HG02571 (cell line): ENCODE results near the gene CREBBP.
"Not testable (repeated sequence)": the region's sequence is repeated elsewhere in the genome, so short reads cannot be mapped to it uniquely, and the experiment has no call there.

Experiments used
- ATAC-seq: cut with Tn5 transposase; IDR thresholded peaks from one replicate; pipeline ENCODE4 v1.9.1; 2021; ENCODE audit warnings: mild to moderate bottlenecking, moderate library complexity; ENCODE audit not compliant: unreplicated experiment

CREBBP gene

GRCh38 chr16:3880623-3881498, at the start of gene CREBBP:
Gene CREBBP, minus strand, starts transcription at chr16:3880713. Its CDS starts 797 bp downstream, at chr16:3879916.
- peak; percentile 80 for ATAC-seq

GRCh38 chr16:3927147-3927546, 46.6 kb upstream of the CREBBP start:
- not testable (repeated sequence) for ATAC-seq

GRCh38 chr16:3924763-3925162, 44.2 kb upstream of the CREBBP start:
- no peak for ATAC-seq

- no peak for ATAC-seq
These were observed 41.7 kb upstream of the CREBBP start for GRCh38 chr16:3922241-3922640.

GRCh38 chr16:3920206-3920605, 39.7 kb upstream of the CREBBP start:
- ATAC-seq, result no peak

GRCh38 chr16:3919413-3919812, 38.9 kb upstream of the CREBBP start:
- ATAC-seq, result no peak

GRCh38 chr16:3915426-3916260, 35.1 kb upstream of the CREBBP start:
- ATAC-seq, result no peak

GRCh38 chr16:3912897-3913296, 32.4 kb upstream of the CREBBP start:
- ATAC-seq, result no peak

GRCh38 chr16:3912373-3912772, 31.9 kb upstream of the CREBBP start:
- no peak for ATAC-seq

GRCh38 chr16:3911741-3912140, 31.2 kb upstream of the CREBBP start:
- ATAC-seq, result not testable (repeated sequence)

GRCh38 chr16:3909791-3910583, 29.5 kb upstream of the CREBBP start:
- no peak for ATAC-seq

GRCh38 chr16:3908951-3909437, 28.5 kb upstream of the CREBBP start:
- no peak for ATAC-seq

- no peak for ATAC-seq
These were observed 27.1 kb upstream of the CREBBP start for GRCh38 chr16:3907586-3907985.

GRCh38 chr16:3906363-3906762, 25.9 kb upstream of the CREBBP start:
- ATAC-seq, result no peak

- no peak for ATAC-seq
These were observed 24.4 kb upstream of the CREBBP start for GRCh38 chr16:3904875-3905274.

GRCh38 chr16:3890091-3890490, 9.6 kb upstream of the CREBBP start:
- no peak for ATAC-seq

- no peak for ATAC-seq
These were observed 8.5 kb upstream of the CREBBP start for GRCh38 chr16:3889059-3889458.

GRCh38 chr16:3885999-3886398, 5.5 kb upstream of the CREBBP start:
- ATAC-seq, result not testable (repeated sequence)

GRCh38 chr16:3884398-3884797, 3.9 kb upstream of the CREBBP start:
- no peak for ATAC-seq

- no peak for ATAC-seq
These were observed 2.0 kb upstream of the CREBBP start for GRCh38 chr16:3882531-3882930.

- ATAC-seq, result no peak
These were observed 1.0 kb upstream of the CREBBP start for GRCh38 chr16:3881499-3881990.
